GM12878 (cell line): ENCODE data around the gene SHFL. TPM values are rescaled to one million over a fixed set of nuclear protein-coding genes. Genes with fewer than 3 reads are reported as not detected.

Source experiments
- ATAC-seq: fragments of 200-7000 bp; cut with Tn5 transposase; 3 replicates; pipeline ENCODE4 v1.9.1; 2020; ENCODE audit warnings: mild to moderate bottlenecking, moderate library complexity
- BruUV-seq: library from RNA; stranded (reverse); fragments of 400-500 nt; replicated peaks from 2 replicates; lab custom pipeline; 2021; lab: Mats Ljungman, UMichigan
- CTCF ChIA-PET: fragments of 300-600 bp; sonication (Branson Sonifier 250); formaldehyde crosslinking; extraction: SDS; loops from one replicate; lab custom pipeline; 2021; ENCODE audit warnings: inconsistent platforms; lab: Yijun Ruan, JAX
- POLR2A ChIA-PET: fragments of 350-600 bp; formaldehyde crosslinking; extraction: SDS; loops from one replicate; lab custom pipeline; 2021; ENCODE audit warnings: inconsistent platforms; lab: Charles Lee
- RAD21 ChIA-PET: fragments of 300-600 bp; sonication (Branson Sonifier 250); formaldehyde crosslinking; loops from one replicate; lab custom pipeline; 2023; ENCODE audit warnings: antibody characterized with exemption; ENCODE audit not compliant: unreplicated experiment; lab: Charles Lee
- SMC1A ChIA-PET: fragments of 300-600 bp; sonication (Branson Sonifier 250); formaldehyde crosslinking; loops from one replicate; lab custom pipeline; 2023; ENCODE audit not compliant: unreplicated experiment, uncharacterized antibody; lab: Charles Lee
- DNase-seq: peaks from one replicate; pipeline ENCODE4 v3.0.0-alpha.2; 2011; ENCODE audit warnings: low read depth, low spot score
- FAIRE-seq: peaks from 3 replicates; lab custom pipeline; 2011; peaks lifted over from hg19 to GRCh38; lab: Jason Lieb, UNC
- H2AFZ ChIP-seq: 2 replicates; pipeline ENCODE4 v1.6.0; 2011; ENCODE audit warnings: low read depth, low read length, control low read depth; ENCODE audit not compliant: control insufficient read depth
- H3K27ac ChIP-seq: 2 replicates; pipeline ENCODE4 v1.5.1; 2011; ENCODE audit warnings: control low read depth; ENCODE audit not compliant: control insufficient read depth, insufficient read depth
- H3K27me3 ChIP-seq, 2 experiments: replicated peaks in 1 of 2; 2 replicates each; pipeline versions ENCODE4 v1.6.0 to v1.6.1; 2011; ENCODE audit warnings: low read length in 1 of 2; ENCODE audit not compliant: control insufficient read depth in 2 of 2, insufficient read depth in 2 of 2
- H3K36me3 ChIP-seq, 2 experiments: 2 replicates each; pipeline ENCODE4 v1.5.1; 2011; ENCODE audit warnings: low read length in 1 of 2; ENCODE audit not compliant: control insufficient read depth in 2 of 2, insufficient read depth in 2 of 2
- H3K4me1 ChIP-seq: 2 replicates; pipeline ENCODE4 v1.6.1; 2011; ENCODE audit warnings: mild to moderate bottlenecking, low read length, moderate library complexity, mixed read lengths; ENCODE audit not compliant: control insufficient read depth, insufficient read depth
- H3K4me2 ChIP-seq: 2 replicates; pipeline ENCODE4 v1.6.0; 2011; ENCODE audit warnings: control low read depth; ENCODE audit not compliant: control insufficient read depth, insufficient read depth
- H3K4me3 ChIP-seq: fragments of 200-600 bp; sonication (generic); 2 replicates; pipeline ENCODE4 v1.5.1; 2016
- H3K79me2 ChIP-seq: 2 replicates; pipeline ENCODE4 v1.6.0; 2011; ENCODE audit warnings: low read length; ENCODE audit not compliant: control insufficient read depth, insufficient read depth
- H3K9ac ChIP-seq: 2 replicates; pipeline ENCODE4 v1.8.0; 2011; ENCODE audit warnings: low read length, control low read depth, mixed read lengths; ENCODE audit not compliant: control insufficient read depth, insufficient read depth
- H3K9me3 ChIP-seq: replicated peaks from 3 replicates; pipeline ENCODE4 v1.5.1; 2011; ENCODE audit warnings: mild to moderate bottlenecking, low read length; ENCODE audit not compliant: control insufficient read depth, insufficient read depth
- H4K20me1 ChIP-seq: 2 replicates; pipeline ENCODE4 v1.6.0; 2011; ENCODE audit not compliant: control insufficient read depth, insufficient read depth
- BHLHE40 ChIP-seq, 2 experiments: fragments of 450-650 bp in 1 of 2; IDR thresholded peaks; 2 replicates each; pipeline ENCODE4 v1.6.1; 2011 to 2017; ENCODE audit warnings: low read depth in 2 of 2, borderline replicate concordance in 1 of 2, improper control_type of control experiment in 1 of 2, low read length in 1 of 2, mild to moderate bottlenecking in 1 of 2
- CBFB ChIP-seq: IDR thresholded peaks from 2 replicates; pipeline ENCODE4 v1.6.1; 2016; ENCODE audit warnings: antibody characterized with exemption, low read depth
- CTCF ChIP-seq, 3 experiments: IDR thresholded peaks in 2 of 3; conservative IDR thresholded peaks in 1 of 3; 2 replicates each; pipeline ENCODE4 v1.5.1; 2011; ENCODE audit warnings: low read depth in 3 of 3, low read length in 3 of 3, mild to moderate bottlenecking in 3 of 3, control low read depth in 2 of 3, moderate library complexity in 2 of 3, inconsistent platforms in 1 of 3, mixed read lengths in 1 of 3; ENCODE audit not compliant: control insufficient read depth in 2 of 3, insufficient read depth in 1 of 3; ENCODE audit errors: extremely low read depth in 1 of 3
- HDAC2 ChIP-seq: fragments of 200-600 bp; sonication (generic); IDR thresholded peaks from 2 replicates; pipeline ENCODE4 v1.6.1; 2017
- JUND ChIP-seq: IDR thresholded peaks from 2 replicates; pipeline ENCODE4 v1.6.1; 2012; ENCODE audit warnings: low read depth, mild to moderate bottlenecking, low read length, improper control_type of control experiment, moderate library complexity
- MXI1 ChIP-seq: fragments of 150-350 bp; IDR thresholded peaks from 2 replicates; pipeline ENCODE4 v1.6.1; 2011; ENCODE audit warnings: low read depth, mild to moderate bottlenecking, inconsistent platforms, low read length, improper control_type of control experiment
- NFIC ChIP-seq: IDR thresholded peaks from 2 replicates; pipeline ENCODE4 v1.6.1; 2012; ENCODE audit warnings: low read depth, mild to moderate bottlenecking, inconsistent platforms, low read length, moderate library complexity
- PKNOX1 ChIP-seq: fragments of 450-650 bp; IDR thresholded peaks from 2 replicates; pipeline ENCODE4 v1.6.1; 2016; ENCODE audit warnings: mild to moderate bottlenecking
- POLR2AphosphoS2 ChIP-seq: IDR thresholded peaks from 2 replicates; pipeline ENCODE4 v1.6.1; 2011; ENCODE audit warnings: low read depth, mild to moderate bottlenecking, low read length, improper control_type of control experiment, moderate library complexity
- POLR2AphosphoS5 ChIP-seq: IDR thresholded peaks from 2 replicates; pipeline ENCODE4 v1.6.1; 2011; ENCODE audit warnings: mild to moderate bottlenecking, low read length, inconsistent platforms
- POU2F2 ChIP-seq: IDR thresholded peaks from 3 replicates; pipeline ENCODE4 v1.6.1; 2011; ENCODE audit warnings: low read depth, mild to moderate bottlenecking, low read length, borderline replicate concordance
- SMAD5 ChIP-seq: IDR thresholded peaks from 2 replicates; pipeline ENCODE4 v1.6.1; 2016; ENCODE audit warnings: antibody characterized with exemption, low read depth
- SPI1 ChIP-seq: IDR thresholded peaks from 2 replicates; pipeline ENCODE4 v1.6.1; 2011; ENCODE audit warnings: low read depth, mild to moderate bottlenecking, low read length, moderate library complexity, borderline replicate concordance; ENCODE audit not compliant: insufficient read depth
- SREBF1 ChIP-seq: IDR thresholded peaks from 2 replicates; pipeline ENCODE4 v1.6.1; 2012; ENCODE audit warnings: mild to moderate bottlenecking, low read length
- STAT3 ChIP-seq: IDR thresholded peaks from 2 replicates; pipeline ENCODE4 v1.6.1; 2011; ENCODE audit warnings: low read depth, low read length, improper control_type of control experiment
- TAF1 ChIP-seq: IDR thresholded peaks from 2 replicates; pipeline ENCODE4 v1.6.1; 2011; ENCODE audit warnings: mild to moderate bottlenecking, low read depth, low read length, borderline replicate concordance
- ZBED1 ChIP-seq: IDR thresholded peaks from 2 replicates; pipeline ENCODE4 v1.6.1; 2016; ENCODE audit warnings: borderline replicate concordance
- ZNF217 ChIP-seq: fragments of 450-650 bp; IDR thresholded peaks from 2 replicates; pipeline ENCODE4 v1.6.1; 2017; ENCODE audit warnings: antibody characterized with exemption, mild to moderate bottlenecking
- WGBS: methylation state at CpG from one replicate; pipeline ENCODE4 v1.1.6; 2016; ENCODE audit warnings: low lambda C conversion rate; ENCODE audit not compliant: insufficient replicate concordance, insufficient coverage; ENCODE audit errors: missing lambda C conversion rate; 5-methylcytosine and 5-hydroxymethylcytosine counted together
- in situ Hi-C: fragments of 300-500 bp; cut with MboI; formaldehyde crosslinking; loops from 9 replicates; pipeline ENCODE4 v1.14.3; 2018; ENCODE audit warnings: mixed read lengths
- intact Hi-C: fragments of 100-400 bp; cut with micrococcal nuclease; formaldehyde crosslinking; loops from one replicate; pipeline ENCODE4 v1.14.2; 2022; ENCODE audit not compliant: unreplicated experiment
- polyA plus RNA-seq, 11 experiments: library from polyadenylated mRNA; depleted of rRNA in 4 of 11; unstranded in 6 of 11; stranded (reverse) in 5 of 11; fragments of >200 nt; fragmentation: Nextera tagmentation in 4 of 11; fragmentation: Illumina TruSeq in 1 of 11; extraction: Ambion mirVana in 4 of 11; extraction: Trizol in 1 of 11; gene quantifications; 1 replicate in 1 of 11; 2 replicates in 10 of 11; pipeline versions ENCODE4 v1.2.1 to v1.2.3, GENCODE V29; 2011 to 2016; ENCODE audit warnings: inconsistent platforms in 2 of 11, missing spikeins in 2 of 11, low read depth in 1 of 11
- total RNA-seq, 4 experiments: library from RNA; depleted of rRNA in 3 of 4; stranded (reverse); fragments of >200 nt in 3 of 4; fragmentation: Illumina TruSeq in 1 of 4; extraction: Trizol in 1 of 4; gene quantifications; 2 replicates each; pipeline versions ENCODE4 v1.2.1 to v1.2.3, GENCODE V29; 2013 to 2021

Gene SHFL
- total and polyA plus RNA-seq, 10 of the 15 experiments (the other 5 are each of a cell fraction or from before 2014, with no cell fraction given), result 8.0 to 83.8 (median 40.7) TPM

GRCh38 chr19:10113964-10114650, 28.0 kb downstream of the SHFL start (continued):
- TF ChIP-seq SMAD5 (no peak; the same call in 1 of the 2 replicates), PKNOX1 (no peak)

GRCh38 chr19:10114651-10115391, 28.7 kb downstream of the SHFL start:
- Histone ChIP-seq H3K36me3 (peaks cover 4 to 48% of the 10 kb centered on the region in 2 experiments; a peak in 3 of 4 replicates), H3K27ac (no peak overlapping the region), H3K4me1 (peaks cover 31% of the 10 kb centered on the region), H3K79me2 (peaks cover 41% of the 10 kb centered on the region), H4K20me1 (no peaks in the 10 kb centered on the region), H2AFZ (no peak overlapping the region), H3K4me3 (no peak overlapping the region), H3K9me3 (no peaks in the 10 kb centered on the region), H3K27me3 (no peaks in the 10 kb centered on the region), H3K4me2 (no peak overlapping the region), H3K9ac (no peak overlapping the region)
- WGBS, result 78% methylated on average over 26 of the region's 26 CpGs
- ChIA-PET SMC1A (interaction anchor here (0.8 to 11.4 kb wide), 4 partner anchors 9 to 135 kb away, joined by 3 to 150 read pairs (median 4); partner anchors contain the start of genes ANGPTL6 and PPAN), POLR2A (interaction anchor here (1.0 to 5.4 kb wide), 5 partner anchors 8 to 19 kb away, joined by 3 to 58 read pairs (median 4); partner anchors contain the start of genes ANGPTL6 and PPAN), RAD21 (interaction anchor here (0.6 to 8.6 kb wide), 2 partner anchors 15 to 177 kb away, joined by 5 to 166 read pairs; partner anchors contain the start of gene ANGPTL6), CTCF (interaction anchor here (4.0 to 9.8 kb wide), 2 partner anchors 15 to 86 kb away, joined by 25 to 171 read pairs; partner anchors contain the start of gene ANGPTL6)
- in situ Hi-C loops, result no loop called here
- no TSS peak for BruUV-seq
- no peak for DNase-seq
- no peak for FAIRE-seq
- ATAC-seq, result no peak
- intact Hi-C loops, result loop anchor here (5.0 kb wide), 1 partner anchor 88 kb away; no protein-coding TSS in a partner anchor
- TF ChIP-seq HDAC2 (no peak), POLR2AphosphoS2 (peak; percentile 80; the same call in 1 of the 2 replicates), ZBED1 (0 out of 2 replicates have a peak, but pooled peaks have one; percentile 39), POLR2AphosphoS5 (peak; percentile 62), STAT3 (no peak), BHLHE40 (IDR thresholded peaks at IDR 0.05; ENCODE audit: borderline replicate concordance in 1 of 2, low read depth in 2 of 2, low read length in 1 of 2) (0 out of 4 replicates have a peak, but pooled peaks of 1 of the 2 experiments have one; percentile 19), NFIC (no peak), TAF1 (peak; percentile 26; the same call in 1 of the 2 replicates), POU2F2 (no peak; the same call in 2 of the 3 replicates), CTCF (IDR thresholded peaks at IDR 0.05 in 2 of 3, conservative IDR thresholded peaks at IDR 0.05 in 1 of 3; ENCODE audit: control insufficient read depth in 2 of 3, extremely low read depth in 1 of 3, insufficient read depth in 1 of 3, low read depth in 3 of 3, low read length in 3 of 3) (no peak), CBFB (0 out of 2 replicates have a peak, but pooled peaks have one; percentile 18), JUND (no peak), SMAD5 (peak; percentile 45), SREBF1 (no peak), SPI1 (no peak), MXI1 (no peak), ZNF217 (no peak)
